B cell (primary cell): ENCODE measurements around the gene NOTCH4. TPM values are rescaled to one million over a fixed set of nuclear protein-coding genes. Genes with fewer than 3 reads are reported as not detected.

Experiments
- ATAC-seq: fragments of 200-7000 bp; cut with Tn5 transposase; one replicate; pipeline ENCODE4 v1.10.0; 2021; ENCODE audit warnings: low read depth, mild to moderate bottlenecking, moderate number of reproducible peaks, moderate library complexity
- CTCF ChIA-PET: fragments of 350-600 bp; sonication (Branson Sonifier 250); formaldehyde crosslinking; loops from one replicate; lab custom pipeline; 2021; ENCODE audit warnings: antibody characterized with exemption, inconsistent platforms; lab: Charles Lee
- POLR2A ChIA-PET: fragments of 350-600 bp; sonication (Branson Sonifier 250); formaldehyde crosslinking; loops from one replicate; lab custom pipeline; 2021; ENCODE audit warnings: antibody characterized with exemption; lab: Charles Lee
- DNase-seq: peaks from one replicate; pipeline ENCODE4 v3.0.0; 2013
- H2AFZ ChIP-seq: 2 replicates; pipeline ENCODE4 v1.6.1; 2012; ENCODE audit warnings: mild to moderate bottlenecking, low read depth, low read length; ENCODE audit not compliant: insufficient read depth, poor library complexity, severe bottlenecking
- H3K27ac ChIP-seq, 2 donors: 1 replicate in 1 of 2; 2 replicates in 1 of 2; pipeline ENCODE4 v1.5.1; 2012 to 2013; ENCODE audit warnings: low read length in 2 of 2, mild to moderate bottlenecking in 2 of 2, moderate library complexity in 1 of 2
- H3K27me3 ChIP-seq, 4 experiments: fragments of 200-600 bp in 1 of 4; sonication (generic) in 1 of 4; replicated peaks in 1 of 4; 1 replicate in 2 of 4; 2 replicates in 2 of 4; pipeline versions ENCODE4 v1.6.1 to v1.7.0; 2013 to 2016; ENCODE audit warnings: low read length in 3 of 4, mild to moderate bottlenecking in 2 of 4, mixed read lengths in 1 of 4, moderate library complexity in 1 of 4; ENCODE audit not compliant: insufficient read depth in 4 of 4, control insufficient read depth in 3 of 4; ENCODE audit errors: control extremely low read depth in 1 of 4
- H3K36me3 ChIP-seq, 2 experiments: replicated peaks in 1 of 2; 1 replicate in 1 of 2; 2 replicates in 1 of 2; pipeline versions ENCODE4 v1.6.1 to v1.7.1; 2013; ENCODE audit warnings: low read length in 1 of 2; ENCODE audit not compliant: insufficient read depth in 2 of 2, control insufficient read depth in 1 of 2; ENCODE audit errors: control extremely low read depth in 1 of 2, extremely low read depth in 1 of 2
- H3K4me1 ChIP-seq, 2 donors: fragments of 200-600 bp in 1 of 2; sonication (generic) in 1 of 2; 1 replicate in 1 of 2; 2 replicates in 1 of 2; pipeline versions ENCODE4 v1.5.1 to v1.6.1; 2013 to 2017; ENCODE audit warnings: low read length in 2 of 2; ENCODE audit not compliant: control insufficient read depth in 2 of 2, insufficient read depth in 2 of 2
- H3K4me2 ChIP-seq: replicated peaks from 2 replicates; pipeline ENCODE3; 2012; ENCODE audit warnings: mild to moderate bottlenecking, low read depth, low read length; ENCODE audit not compliant: poor library complexity, severe bottlenecking
- H3K4me3 ChIP-seq, 5 experiments: fragments of 200-600 bp in 1 of 5; sonication (generic) in 1 of 5; 1 replicate in 3 of 5; 2 replicates in 2 of 5; pipeline versions ENCODE4 v1.5.1 to v1.7.0; 2011 to 2016; ENCODE audit warnings: low read length in 4 of 5, mild to moderate bottlenecking in 4 of 5, low read depth in 2 of 5, control low read depth in 1 of 5, moderate library complexity in 1 of 5; ENCODE audit not compliant: insufficient read depth in 1 of 5; ENCODE audit errors: control extremely low read depth in 1 of 5, extremely low read depth in 1 of 5
- H3K79me2 ChIP-seq: fragments of 200-600 bp; sonication (generic); one replicate; pipeline ENCODE4 v1.6.0; 2016; ENCODE audit warnings: low read length; ENCODE audit not compliant: control insufficient read depth, insufficient read depth
- H3K9ac ChIP-seq: fragments of 200-600 bp; sonication (generic); 2 replicates; pipeline ENCODE4 v1.6.1; 2017; ENCODE audit warnings: mild to moderate bottlenecking, low read length, moderate library complexity
- H3K9me3 ChIP-seq, 3 donors: one replicate each; pipeline versions ENCODE4 v1.6.1 to v1.7.1; 2013; ENCODE audit warnings: low read length in 2 of 3; ENCODE audit not compliant: control insufficient read depth in 2 of 3, insufficient read depth in 1 of 3; ENCODE audit errors: control extremely low read depth in 1 of 3
- H4K20me1 ChIP-seq: 2 replicates; pipeline ENCODE4 v1.6.0; 2012; ENCODE audit warnings: mild to moderate bottlenecking, low read length; ENCODE audit not compliant: insufficient read depth, control insufficient read depth, poor library complexity, severe bottlenecking
- H3K27ac Mint-ChIP-seq: one replicate; pipeline ENCODE4 v1.8.0; 2021; ENCODE audit warnings: mixed read lengths
- H3K27me3 Mint-ChIP-seq: one replicate; pipeline ENCODE4 v1.8.0; 2021; ENCODE audit warnings: mixed read lengths
- H3K4me1 Mint-ChIP-seq: one replicate; pipeline ENCODE4 v1.8.0; 2021; ENCODE audit warnings: mixed read lengths
- H3K4me3 Mint-ChIP-seq: one replicate; pipeline ENCODE4 v1.8.0; 2021; ENCODE audit warnings: mixed read lengths
- H3K9me3 Mint-ChIP-seq: one replicate; pipeline ENCODE4 v1.8.0; 2022; ENCODE audit warnings: mixed read lengths; ENCODE audit not compliant: insufficient read depth
- EZH2 ChIP-seq: IDR thresholded peaks from 2 replicates; pipeline ENCODE4 v1.6.1; 2012; ENCODE audit warnings: borderline replicate concordance, low read depth, mild to moderate bottlenecking, moderate library complexity, low read length; ENCODE audit not compliant: insufficient read depth, poor library complexity, severe bottlenecking
- WGBS: methylation state at CpG from one replicate; pipeline ENCODE4 v1.1.5; 2013; ENCODE audit warnings: missing lambda C conversion rate; ENCODE audit not compliant: insufficient coverage; 5-methylcytosine and 5-hydroxymethylcytosine counted together
- intact Hi-C: fragments of 100-400 bp; cut with micrococcal nuclease; formaldehyde crosslinking; loops from one replicate; pipeline ENCODE4 v1.10.0; 2022
- polyA plus RNA-seq: library from polyadenylated mRNA; depleted of rRNA; stranded (reverse); fragments of >200 nt; gene quantifications from 2 replicates; pipeline ENCODE4 v1.2.3, GENCODE V29; 2012
- total RNA-seq, 2 donors: library from RNA; stranded (reverse); fragments of 120-200 nt in 1 of 2; gene quantifications; 1 replicate in 1 of 2; 2 replicates in 1 of 2; pipeline versions ENCODE4 v1.2.3 to v1.2.4, GENCODE V29; 2013 to 2022
- TF ChIP-seq, protein P1 (sequence below): fragments of 200-600 bp; IDR thresholded peaks from one replicate; pipeline ENCODE4 v1.8.0; 2022; ENCODE audit warnings: antibody characterized with exemption, mild to moderate bottlenecking

The NOTCH4 gene
- total and polyA plus RNA-seq, 2 donors (not counting 1 experiment from before 2014, with no cell fraction given), result 6.3 to 10.3 TPM

DNA sequence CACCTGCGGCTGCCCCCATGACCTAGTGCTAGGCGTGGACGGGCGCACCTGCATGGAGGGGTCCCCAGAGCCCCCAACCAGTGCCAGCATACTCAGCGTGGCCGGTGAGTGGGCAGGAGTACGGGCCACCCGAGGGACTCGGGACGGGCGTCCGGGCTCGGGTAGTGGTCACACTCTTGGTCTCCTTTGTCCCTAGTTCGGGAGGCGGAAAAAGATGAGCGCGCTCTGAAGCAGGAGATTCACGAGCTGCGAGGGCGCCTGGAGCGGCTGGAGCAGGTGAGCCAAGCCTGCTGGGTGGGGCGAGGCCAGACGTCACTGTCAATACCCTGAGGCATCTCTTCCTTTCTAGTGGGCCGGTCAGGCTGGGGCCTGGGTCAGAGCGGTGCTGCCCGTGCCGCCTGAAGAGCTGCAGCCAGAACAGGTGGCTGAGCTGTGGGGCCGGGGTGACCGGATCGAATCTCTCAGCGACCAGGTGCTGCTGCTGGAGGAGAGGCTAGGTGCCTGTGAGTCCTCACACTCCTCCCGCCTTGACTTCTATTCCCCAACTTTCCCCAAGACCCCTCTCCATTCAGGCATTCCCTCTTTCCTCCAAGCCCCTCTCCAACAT lies 56.6 kb downstream of the NOTCH4 start:
- Histone ChIP-seq H2AFZ (no peak overlapping the region), H3K9ac (no peak overlapping the region), H3K27me3 (no peaks in the 10 kb centered on the region), H3K4me2 (no peak overlapping the region), H3K79me2 (no peaks in the 10 kb centered on the region), H3K4me3 (no peak overlapping the region), H3K36me3 (peaks cover 7 to 23% of the 10 kb centered on the region in 2 experiments), H4K20me1 (no peaks in the 10 kb centered on the region), H3K4me1 (peaks cover 0 to 6% of the 10 kb centered on the region in 2 donors), H3K9me3 (no peaks in the 10 kb centered on the region), H3K27ac (no peak overlapping the region)
- Mint-ChIP-seq H3K4me3 (no peak overlapping the region), H3K27ac (no peak overlapping the region), H3K27me3 (no peaks in the 10 kb centered on the region), H3K4me1 (peaks cover 8% of the 10 kb centered on the region), H3K9me3 (no peaks in the 10 kb centered on the region)
- CTCF ChIA-PET, result no interaction called here
- 96% methylated on average over 32 of the region's 32 CpGs for WGBS
- no peak for ATAC-seq
- no peak for TF ChIP-seq EZH2
- TF ChIP-seq, protein P1, sequence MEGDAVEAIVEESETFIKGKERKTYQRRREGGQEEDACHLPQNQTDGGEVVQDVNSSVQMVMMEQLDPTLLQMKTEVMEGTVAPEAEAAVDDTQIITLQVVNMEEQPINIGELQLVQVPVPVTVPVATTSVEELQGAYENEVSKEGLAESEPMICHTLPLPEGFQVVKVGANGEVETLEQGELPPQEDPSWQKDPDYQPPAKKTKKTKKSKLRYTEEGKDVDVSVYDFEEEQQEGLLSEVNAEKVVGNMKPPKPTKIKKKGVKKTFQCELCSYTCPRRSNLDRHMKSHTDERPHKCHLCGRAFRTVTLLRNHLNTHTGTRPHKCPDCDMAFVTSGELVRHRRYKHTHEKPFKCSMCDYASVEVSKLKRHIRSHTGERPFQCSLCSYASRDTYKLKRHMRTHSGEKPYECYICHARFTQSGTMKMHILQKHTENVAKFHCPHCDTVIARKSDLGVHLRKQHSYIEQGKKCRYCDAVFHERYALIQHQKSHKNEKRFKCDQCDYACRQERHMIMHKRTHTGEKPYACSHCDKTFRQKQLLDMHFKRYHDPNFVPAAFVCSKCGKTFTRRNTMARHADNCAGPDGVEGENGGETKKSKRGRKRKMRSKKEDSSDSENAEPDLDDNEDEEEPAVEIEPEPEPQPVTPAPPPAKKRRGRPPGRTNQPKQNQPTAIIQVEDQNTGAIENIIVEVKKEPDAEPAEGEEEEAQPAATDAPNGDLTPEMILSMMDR, result no peak
- POLR2A ChIA-PET, result no interaction called here
- intact Hi-C loops, result no loop called here
- DNase-seq, result peak; percentile 6

DNA sequence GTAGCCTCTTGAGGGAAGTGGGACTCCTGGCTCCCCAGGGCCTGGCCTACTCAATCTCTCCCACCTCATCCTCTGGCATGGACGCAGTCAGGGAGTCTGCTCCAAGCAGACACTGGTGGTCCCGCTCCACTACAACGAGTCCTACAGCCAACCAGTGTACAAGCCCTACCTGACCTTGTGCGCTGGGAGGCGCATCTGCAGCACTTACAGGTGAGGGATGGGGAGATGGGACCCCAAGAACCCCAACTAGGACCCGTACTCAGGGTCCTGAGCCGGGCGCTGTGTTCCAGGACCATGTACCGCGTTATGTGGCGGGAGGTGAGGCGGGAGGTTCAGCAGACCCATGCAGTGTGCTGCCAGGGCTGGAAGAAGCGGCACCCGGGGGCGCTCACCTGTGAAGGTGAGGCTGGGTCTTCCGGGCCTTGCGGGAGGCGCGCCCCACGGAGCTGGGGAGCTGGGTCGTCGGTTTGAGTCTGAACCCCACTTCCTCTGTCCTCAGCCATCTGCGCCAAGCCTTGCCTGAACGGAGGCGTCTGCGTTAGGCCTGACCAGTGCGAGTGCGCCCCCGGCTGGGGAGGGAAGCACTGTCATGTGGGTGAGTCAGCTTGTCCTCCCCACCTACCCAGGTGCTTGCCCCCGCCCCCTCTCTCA lies 57.3 kb downstream of the NOTCH4 start:
- Histone ChIP-seq H2AFZ (no peak overlapping the region), H3K27ac (no peak overlapping the region), H3K4me2 (no peak overlapping the region), H3K4me3 (no peak overlapping the region), H3K4me1 (peaks cover 0 to 6% of the 10 kb centered on the region in 2 donors), H3K36me3 (peaks cover 7 to 23% of the 10 kb centered on the region in 2 experiments), H3K9me3 (no peaks in the 10 kb centered on the region), H3K9ac (no peak overlapping the region), H3K79me2 (no peaks in the 10 kb centered on the region), H3K27me3 (no peaks in the 10 kb centered on the region), H4K20me1 (no peaks in the 10 kb centered on the region)
- Mint-ChIP-seq H3K4me1 (peaks cover 8% of the 10 kb centered on the region), H3K4me3 (no peak overlapping the region), H3K27me3 (no peaks in the 10 kb centered on the region), H3K9me3 (no peaks in the 10 kb centered on the region), H3K27ac (no peak overlapping the region)
- CTCF ChIA-PET, result no interaction called here
- intact Hi-C loops, result no loop called here
- POLR2A ChIA-PET, result no interaction called here
- DNase-seq, result peak; percentile 18
- ATAC-seq, result no peak
- WGBS, result 98% methylated on average over 26 of the region's 30 CpGs
- TF ChIP-seq EZH2, result no peak
- TF ChIP-seq, protein P1, result no peak
